Activated T-cell treated with anti-CD3 and anti-CD28 coated beads, Interleukin-2, amount 50 U/mL, for 24 hours (primary cell): ENCODE data around the gene PLXNA3.

Experiments
- DNase-seq: peaks from one replicate; pipeline ENCODE4 v3.0.0-alpha.2; 2020
- H3K27ac Mint-ChIP-seq: 2 replicates; pipeline ENCODE4 v1.8.0; 2020; ENCODE audit warnings: mild to moderate bottlenecking, mixed read lengths
- H3K27me3 Mint-ChIP-seq: 2 replicates; pipeline ENCODE4 v1.8.0; 2020; ENCODE audit warnings: mixed read lengths
- H3K36me3 Mint-ChIP-seq: 2 replicates; pipeline ENCODE4 v1.8.0; 2020; ENCODE audit warnings: low read depth, mixed read lengths
- H3K4me1 Mint-ChIP-seq: 2 replicates; pipeline ENCODE4 v1.8.0; 2020; ENCODE audit warnings: low read depth, mixed read lengths
- H3K4me3 Mint-ChIP-seq: 2 replicates; pipeline ENCODE4 v1.8.0; 2020; ENCODE audit warnings: mild to moderate bottlenecking, moderate library complexity, mixed read lengths
- H3K9me3 Mint-ChIP-seq: 2 replicates; pipeline ENCODE4 v1.8.0; 2020; ENCODE audit warnings: mixed read lengths

Gene PLXNA3

GRCh38 chrX:154526901-154527675, 69.0 kb downstream of the PLXNA3 start:
- peaks cover 9% of the 10 kb centered on the region for H3K27me3 Mint-ChIP-seq
- H3K9me3 Mint-ChIP-seq: no peaks in the 10 kb centered on the region
- H3K27ac Mint-ChIP-seq: peak overlapping the region; percentile 29
- DNase-seq: peak; percentile 68
- no peak overlapping the region for H3K4me3 Mint-ChIP-seq
- peaks cover 20% of the 10 kb centered on the region for H3K4me1 Mint-ChIP-seq
- H3K36me3 Mint-ChIP-seq: peaks cover 10% of the 10 kb centered on the region
